IMR-90 (cell line): ENCODE measurements around the gene COLQ. TPM values are rescaled to one million over a fixed set of nuclear protein-coding genes. Genes with fewer than 3 reads are reported as not detected.

Experiments
- ATAC-seq: fragments of 200-7000 bp; cut with Tn5 transposase; 2 replicates; pipeline ENCODE4 v1.9.1; 2020; ENCODE audit warnings: low read depth, mild to moderate bottlenecking, moderate library complexity
- BruUV-seq: library from RNA; stranded (reverse); fragments of 400-500 nt; replicated peaks from 2 replicates; lab custom pipeline; 2021; lab: Mats Ljungman, UMichigan
- CTCF ChIA-PET: fragments of 300-600 bp; formaldehyde crosslinking; extraction: SDS; loops from one replicate; lab custom pipeline; 2021; ENCODE audit warnings: antibody characterized with exemption; lab: Yijun Ruan, JAX
- POLR2A ChIA-PET: fragments of 300-600 bp; sonication (Branson Sonifier 250); formaldehyde crosslinking; loops from one replicate; lab custom pipeline; 2022; ENCODE audit warnings: antibody characterized with exemption; ENCODE audit not compliant: unreplicated experiment; lab: Charles Lee
- DNase-seq: peaks from one replicate; pipeline ENCODE4 v3.0.0; 2013
- H2AFZ ChIP-seq: replicated peaks from 2 replicates; pipeline ENCODE3; 2013; ENCODE audit warnings: low read length, mild to moderate bottlenecking; ENCODE audit not compliant: poor library complexity
- H2AK5ac ChIP-seq: 2 replicates; pipeline ENCODE4 v1.6.1; 2013; ENCODE audit warnings: low read depth, low read length, inconsistent platforms
- H2AK9ac ChIP-seq: replicated peaks from 2 replicates; pipeline ENCODE3; 2013; ENCODE audit warnings: mild to moderate bottlenecking, low read depth, low read length, moderate library complexity; ENCODE audit not compliant: poor library complexity
- H2BK120ac ChIP-seq: 2 replicates; pipeline ENCODE4 v1.6.1; 2013; ENCODE audit warnings: low read depth, low read length, inconsistent platforms
- H2BK15ac ChIP-seq: 3 replicates; pipeline ENCODE4 v1.6.1; 2013; ENCODE audit warnings: low read depth, low read length, inconsistent platforms
- H2BK20ac ChIP-seq: 2 replicates; pipeline ENCODE4 v1.6.1; 2013; ENCODE audit warnings: low read depth, mild to moderate bottlenecking, inconsistent platforms, low read length, moderate library complexity
- H2BK5ac ChIP-seq: 2 replicates; pipeline ENCODE4 v1.6.1; 2013; ENCODE audit warnings: mild to moderate bottlenecking, low read depth, low read length, inconsistent platforms; ENCODE audit not compliant: poor library complexity, severe bottlenecking
- H3K14ac ChIP-seq: replicated peaks from 2 replicates; pipeline ENCODE4 v1.6.1; 2013; ENCODE audit warnings: low read depth, low read length, inconsistent platforms
- H3K18ac ChIP-seq: 2 replicates; pipeline ENCODE4 v1.6.1; 2013; ENCODE audit warnings: low read depth, low read length, control low read depth
- H3K23ac ChIP-seq: 2 replicates; pipeline ENCODE4 v1.6.1; 2013; ENCODE audit warnings: low read depth, low read length, inconsistent platforms
- H3K27ac ChIP-seq: 2 replicates; pipeline ENCODE4 v1.5.1; 2013; ENCODE audit warnings: mild to moderate bottlenecking, control low read depth, low read length; ENCODE audit not compliant: insufficient read depth
- H3K27me3 ChIP-seq: 2 replicates; pipeline ENCODE4 v1.6.1; 2013; ENCODE audit warnings: low read length; ENCODE audit not compliant: control insufficient read depth, insufficient read depth
- H3K36me3 ChIP-seq: 2 replicates; pipeline ENCODE4 v1.6.1; 2013; ENCODE audit warnings: low read length, mixed read lengths; ENCODE audit not compliant: control insufficient read depth, insufficient read depth
- H3K4ac ChIP-seq: 2 replicates; pipeline ENCODE4 v1.6.1; 2013; ENCODE audit warnings: low read depth, low read length, inconsistent platforms
- H3K4me1 ChIP-seq: 2 replicates; pipeline ENCODE4 v1.6.1; 2013; ENCODE audit warnings: low read length, mixed read lengths; ENCODE audit not compliant: control insufficient read depth, insufficient read depth
- H3K4me2 ChIP-seq: 2 replicates; pipeline ENCODE4 v1.6.1; 2013; ENCODE audit warnings: low read depth, mild to moderate bottlenecking, control low read depth, low read length, moderate library complexity
- H3K4me3 ChIP-seq: 2 replicates; pipeline ENCODE4 v1.5.1; 2013; ENCODE audit warnings: low read depth, mild to moderate bottlenecking, control low read depth, low read length, moderate library complexity; ENCODE audit not compliant: insufficient read depth
- H3K56ac ChIP-seq: 2 replicates; pipeline ENCODE4 v1.6.1; 2013; ENCODE audit warnings: low read length, inconsistent platforms; ENCODE audit not compliant: insufficient read depth; ENCODE audit errors: extremely low read depth
- H3K79me1 ChIP-seq, 2 experiments: 2 replicates each; pipeline ENCODE4 v1.6.1; 2013; ENCODE audit warnings: low read length in 2 of 2, inconsistent platforms in 1 of 2, low read depth in 1 of 2
- H3K9ac ChIP-seq: 2 replicates; pipeline ENCODE4 v1.6.1; 2013; ENCODE audit warnings: low read depth, low read length, control low read depth
- H3K9me1 ChIP-seq: 2 replicates; pipeline ENCODE4 v1.6.1; 2013; ENCODE audit warnings: low read length, inconsistent platforms; ENCODE audit not compliant: insufficient read depth
- H3K9me3 ChIP-seq: 2 replicates; pipeline ENCODE4 v1.6.1; 2013; ENCODE audit warnings: low read length; ENCODE audit not compliant: control insufficient read depth, insufficient read depth
- H4K20me1 ChIP-seq: 2 replicates; pipeline ENCODE4 v1.6.1; 2013; ENCODE audit warnings: low read length, inconsistent platforms; ENCODE audit not compliant: insufficient read depth
- H4K5ac ChIP-seq: 2 replicates; pipeline ENCODE4 v1.6.1; 2013; ENCODE audit warnings: mild to moderate bottlenecking, low read depth, low read length, control low read depth
- H4K8ac ChIP-seq, 2 experiments: 2 replicates each; pipeline ENCODE4 v1.6.1; 2013; ENCODE audit warnings: low read depth in 2 of 2, low read length in 2 of 2, control low read depth in 1 of 2, inconsistent platforms in 1 of 2
- H4K91ac ChIP-seq: 2 replicates; pipeline ENCODE4 v1.6.1; 2013; ENCODE audit warnings: low read depth, low read length, inconsistent platforms; ENCODE audit not compliant: insufficient read depth
- CEBPB ChIP-seq: IDR thresholded peaks from 2 replicates; pipeline ENCODE4 v1.6.1; 2012; ENCODE audit warnings: low read depth, low read length, improper control_type of control experiment
- ELK1 ChIP-seq: fragments of 150-350 bp; IDR thresholded peaks from 2 replicates; pipeline ENCODE4 v1.6.1; 2016; ENCODE audit warnings: low read depth, mild to moderate bottlenecking, low read length, moderate library complexity, borderline replicate concordance
- FOS ChIP-seq: fragments of 150-350 bp; IDR thresholded peaks from 2 replicates; pipeline ENCODE4 v1.6.1; 2016; ENCODE audit warnings: low read depth, low read length
- MAFK ChIP-seq: IDR thresholded peaks from 2 replicates; pipeline ENCODE4 v1.6.1; 2012; ENCODE audit warnings: low read depth, low read length, improper control_type of control experiment
- NFE2L2 ChIP-seq: fragments of 150-350 bp; IDR thresholded peaks from 2 replicates; pipeline ENCODE4 v1.6.1; 2016; ENCODE audit warnings: low read depth, mild to moderate bottlenecking, low read length
- RAD21 ChIP-seq: IDR thresholded peaks from 2 replicates; pipeline ENCODE4 v1.6.1; 2012; ENCODE audit warnings: low read length, improper control_type of control experiment
- RCOR1 ChIP-seq: IDR thresholded peaks from 2 replicates; pipeline ENCODE4 v1.6.1; 2012; ENCODE audit warnings: mild to moderate bottlenecking, low read length, improper control_type of control experiment; ENCODE audit not compliant: insufficient replicate concordance
- RFX5 ChIP-seq: IDR thresholded peaks from 2 replicates; pipeline ENCODE4 v1.8.0; 2012; ENCODE audit warnings: low read depth, mild to moderate bottlenecking, low read length, moderate library complexity
- SMC3 ChIP-seq: fragments of 150-350 bp; IDR thresholded peaks from 2 replicates; pipeline ENCODE4 v1.6.1; 2016; ENCODE audit warnings: low read depth, mild to moderate bottlenecking, antibody characterized with exemption, low read length, moderate library complexity
- WGBS, 2 experiments: methylation state at CpG; one replicate each; pipeline versions ENCODE4 v1.1.5 to v1.1.7; 2013; ENCODE audit warnings: missing lambda C conversion rate in 2 of 2; ENCODE audit not compliant: insufficient read length in 1 of 2; ENCODE audit errors: extremely low coverage in 2 of 2; 5-methylcytosine and 5-hydroxymethylcytosine counted together
- dilution Hi-C: fragments of 300-500 bp; cut with HindIII; formaldehyde crosslinking; loops from one replicate; pipeline ENCODE4 v1.14.3; 2018; ENCODE audit warnings: low sequenced_read_pairs; ENCODE audit not compliant: unreplicated experiment
- in situ Hi-C: fragments of 300-500 bp; cut with MboI; formaldehyde crosslinking; loops from 3 replicates; pipeline ENCODE4 v1.14.3; 2019; ENCODE audit warnings: low sequenced_read_pairs, inconsistent platforms, mixed read lengths
- intact Hi-C: fragments of 100-400 bp; cut with micrococcal nuclease; formaldehyde crosslinking; loops from 2 replicates; pipeline ENCODE4 v1.10.0; 2022
- polyA plus RNA-seq, 3 experiments: library from polyadenylated mRNA; depleted of rRNA; stranded (reverse); fragments of >200 nt; gene quantifications; 2 replicates each; pipeline ENCODE4 v1.2.3, GENCODE V29; 2012; ENCODE audit warnings: low replicate concordance in 1 of 3
- total RNA-seq: library from RNA; depleted of rRNA; stranded (reverse); fragments of >200 nt; gene quantifications from 2 replicates; pipeline ENCODE4 v1.2.3, GENCODE V29; 2012

COLQ gene
- total and polyA plus RNA-seq, 2 of the 4 experiments (the other 2 are of a cell fraction): 0.18 to 0.65 TPM

- Histone ChIP-seq H3K9me3 (no peaks in the 10 kb centered on the region), H3K79me1 (no peaks in the 10 kb centered on the region), H3K18ac (no peak overlapping the region), H4K20me1 (no peaks in the 10 kb centered on the region), H3K14ac (no peak overlapping the region), H2BK20ac (no peak overlapping the region), H3K9me1 (no peaks in the 10 kb centered on the region), H4K8ac (no peak overlapping the region), H3K27me3 (no peaks in the 10 kb centered on the region), H2BK120ac (no peak overlapping the region), H4K91ac (no peak overlapping the region), H2AK5ac (no peak overlapping the region), H2BK5ac (no peak overlapping the region), H4K5ac (no peak overlapping the region), H2AK9ac (no peak overlapping the region), H3K4ac (no peak overlapping the region), H3K4me3 (no peak overlapping the region), H3K56ac (no peak overlapping the region), H3K4me2 (no peak overlapping the region), H2BK15ac (no peak overlapping the region), H3K27ac (no peak overlapping the region), H3K9ac (no peak overlapping the region), H3K23ac (no peak overlapping the region), H3K4me1 (no peaks in the 10 kb centered on the region), H2AFZ (no peak overlapping the region), H3K36me3 (no peaks in the 10 kb centered on the region)
- ChIA-PET CTCF (no interaction called here), POLR2A (no interaction called here)
- no peak for TF ChIP-seq FOS
- no peak for TF ChIP-seq MAFK
- TF ChIP-seq SMC3: no peak
- TF ChIP-seq RAD21: no peak
- no peak for TF ChIP-seq ELK1
- no peak for TF ChIP-seq CEBPB
- TF ChIP-seq NFE2L2: no peak
- TF ChIP-seq RCOR1: no peak
- no peak for TF ChIP-seq RFX5
- DNase-seq (no peak), ATAC-seq (no peak)
- intact Hi-C loops: no loop called here
- in situ Hi-C loops: no loop called here
- no TSS peak for BruUV-seq
- dilution Hi-C loops: no loop called here
- WGBS, 2 experiments: 100% methylated on average over 2 of the region's 5 CpGs; no CpG with 5 or more reads in 1 of the 2 experiments
These were observed 28.1 kb downstream of the COLQ start for GRCh38 chr3:15493436-15493835.
